SK-N-SH (cell line): ENCODE data around the gene DCLK1. TPM values are rescaled to one million over a fixed set of nuclear protein-coding genes. Genes with fewer than 3 reads are reported as not detected.

Source experiments
- CTCF ChIA-PET: fragments of 300-600, 350-600 bp; formaldehyde crosslinking; extraction: SDS; loops from one replicate; lab custom pipeline; 2021; lab: Yijun Ruan, JAX
- POLR2A ChIA-PET: fragments of 350-600 bp; sonication (Branson Sonifier 250); formaldehyde crosslinking; extraction: SDS; loops from one replicate; lab custom pipeline; 2020; ENCODE audit warnings: antibody characterized with exemption, inconsistent platforms; lab: Yijun Ruan, JAX
- DNase-seq: peaks from one replicate; pipeline ENCODE4 v3.0.0; 2012
- H2AFZ ChIP-seq: fragments of 200-600 bp; sonication (generic); 2 replicates; pipeline ENCODE4 v1.8.1; 2016; ENCODE audit warnings: antibody characterized with exemption, mild to moderate bottlenecking, low read depth
- H3F3A ChIP-seq: fragments of 200-600 bp; sonication (generic); replicated peaks from 2 replicates; pipeline ENCODE3; 2016; ENCODE audit warnings: antibody characterized with exemption, mild to moderate bottlenecking; ENCODE audit not compliant: insufficient read depth
- H3K27ac ChIP-seq, 2 experiments: fragments of 200-500 bp in 1 of 2; fragments of 200-600 bp in 1 of 2; sonication (Bioruptor generic) in 1 of 2; sonication (generic), shearing (Covaris generic) in 1 of 2; 2 replicates each; pipeline versions ENCODE4 v1.5.1 to v1.6.1; 2014 to 2016; ENCODE audit warnings: low read depth in 2 of 2, inconsistent platforms in 1 of 2, low read length in 1 of 2, mild to moderate bottlenecking in 1 of 2, mixed read lengths in 1 of 2
- H3K27me3 ChIP-seq: fragments of 200-600 bp; sonication (generic), shearing (Covaris generic); 2 replicates; pipeline ENCODE4 v1.6.1; 2016; ENCODE audit warnings: mixed run types; ENCODE audit not compliant: insufficient read depth
- H3K36me3 ChIP-seq, 2 experiments: fragments of 200-500 bp in 1 of 2; fragments of 200-600 bp in 1 of 2; sonication (Bioruptor generic) in 1 of 2; sonication (generic) in 1 of 2; replicated peaks in 1 of 2; 2 replicates each; pipeline versions ENCODE3 to v1.5.1; 2014 to 2016; ENCODE audit warnings: low read length in 1 of 2, mild to moderate bottlenecking in 1 of 2; ENCODE audit not compliant: insufficient read depth in 2 of 2, control insufficient read depth in 1 of 2
- H3K4me1 ChIP-seq, 2 experiments: fragments of 200-500 bp in 1 of 2; fragments of 200-600 bp in 1 of 2; sonication (Bioruptor generic) in 1 of 2; sonication (generic), shearing (Covaris generic) in 1 of 2; 2 replicates each; pipeline versions ENCODE4 v1.5.1 to v1.6.1; 2014 to 2016; ENCODE audit warnings: low read depth in 1 of 2, low read length in 1 of 2, mixed run types in 1 of 2; ENCODE audit not compliant: insufficient read depth in 2 of 2, control insufficient read depth in 1 of 2
- H3K4me2 ChIP-seq: fragments of 200-600 bp; sonication (generic), shearing (Covaris generic); 2 replicates; pipeline ENCODE4 v1.6.1; 2017; ENCODE audit warnings: mixed run types
- H3K4me3 ChIP-seq, 2 experiments: fragments of 200-500 bp in 1 of 2; fragments of 200-600 bp in 1 of 2; sonication (Bioruptor generic) in 1 of 2; sonication (generic), shearing (Covaris generic) in 1 of 2; 2 replicates each; pipeline versions ENCODE4 v1.5.1 to v1.8.1; 2014 to 2016; ENCODE audit warnings: low read depth in 2 of 2, inconsistent platforms in 1 of 2, low read length in 1 of 2, mild to moderate bottlenecking in 1 of 2, mixed read lengths in 1 of 2, moderate library complexity in 1 of 2
- H3K79me2 ChIP-seq: fragments of 200-600 bp; sonication (generic); 2 replicates; pipeline ENCODE4 v1.8.1; 2017; ENCODE audit warnings: mild to moderate bottlenecking; ENCODE audit not compliant: insufficient read depth
- H3K9ac ChIP-seq: fragments of 200-600 bp; sonication (generic); 2 replicates; pipeline ENCODE4 v1.6.1; 2017; ENCODE audit warnings: mixed run types
- H3K9me2 ChIP-seq: fragments of 200-600 bp; sonication (generic); 2 replicates; pipeline ENCODE4 v1.6.1; 2017; ENCODE audit warnings: mixed run types
- H3K9me3 ChIP-seq: fragments of 200-600 bp; sonication (generic); 2 replicates; pipeline ENCODE4 v1.6.1; 2017; ENCODE audit warnings: mixed run types, mild to moderate bottlenecking, moderate library complexity
- H4K20me1 ChIP-seq: fragments of 200-600 bp; sonication (generic); 2 replicates; pipeline ENCODE4 v1.6.1; 2017; ENCODE audit warnings: mild to moderate bottlenecking, mixed run types; ENCODE audit not compliant: insufficient read depth
- CHD2 ChIP-seq: fragments of 150-350 bp; IDR thresholded peaks from 2 replicates; pipeline ENCODE4 v1.6.1; 2018; ENCODE audit warnings: low read length; ENCODE audit not compliant: partially characterized antibody
- EP300 ChIP-seq, 2 experiments: IDR thresholded peaks; 2 replicates each; pipeline versions ENCODE4 v1.4.0 to v1.6.1; 2012; ENCODE audit warnings: borderline replicate concordance in 1 of 2, low read depth in 1 of 2, low read length in 1 of 2
- FOSL2 ChIP-seq: IDR thresholded peaks from 2 replicates; pipeline ENCODE4 v1.4.0; 2012; ENCODE audit warnings: low read depth, mild to moderate bottlenecking, moderate library complexity, borderline replicate concordance
- FOXJ3 ChIP-seq: sonication (generic); formaldehyde crosslinking; IDR thresholded peaks from 2 replicates; pipeline ENCODE4 v1.5.1; 2020; ENCODE audit warnings: mild to moderate bottlenecking, missing genetic modification reagents
- FOXM1 ChIP-seq: IDR thresholded peaks from 2 replicates; pipeline ENCODE4 v1.4.0; 2012; ENCODE audit warnings: low read depth, mild to moderate bottlenecking
- GABPA ChIP-seq: IDR thresholded peaks from 2 replicates; pipeline ENCODE4 v1.4.0; 2012; ENCODE audit warnings: low read depth, mild to moderate bottlenecking
- GATA2 ChIP-seq: sonication (generic); formaldehyde crosslinking; IDR thresholded peaks from 2 replicates; pipeline ENCODE4 v1.5.0; 2020; ENCODE audit warnings: mild to moderate bottlenecking, missing genetic modification reagents
- MEF2A ChIP-seq: IDR thresholded peaks from 2 replicates; pipeline ENCODE4 v1.4.0; 2012; ENCODE audit warnings: low read depth, borderline replicate concordance
- MXI1 ChIP-seq: IDR thresholded peaks from 2 replicates; pipeline ENCODE4 v1.6.1; 2012; ENCODE audit warnings: mild to moderate bottlenecking, low read depth, low read length, improper control_type of control experiment
- NFIC ChIP-seq: IDR thresholded peaks from 2 replicates; pipeline ENCODE4 v1.4.0; 2012; ENCODE audit warnings: borderline replicate concordance
- RCOR1 ChIP-seq: fragments of 150-350 bp; IDR thresholded peaks from 2 replicates; pipeline ENCODE4 v1.6.1; 2017; ENCODE audit warnings: antibody characterized with exemption, low read length
- RFX5 ChIP-seq: IDR thresholded peaks from 2 replicates; pipeline ENCODE4 v1.6.1; 2012; ENCODE audit warnings: mild to moderate bottlenecking, improper control_type of control experiment, low read length
- RXRA ChIP-seq: IDR thresholded peaks from 2 replicates; pipeline ENCODE4 v1.4.0; 2012; ENCODE audit warnings: low read depth, mild to moderate bottlenecking, borderline replicate concordance
- SMC3 ChIP-seq: IDR thresholded peaks from 2 replicates; pipeline ENCODE4 v1.6.1; 2012; ENCODE audit warnings: low read depth, low read length, improper control_type of control experiment
- TAF1 ChIP-seq: IDR thresholded peaks from 2 replicates; pipeline ENCODE4 v1.6.1; 2012; ENCODE audit warnings: low read depth, mild to moderate bottlenecking, low read length, moderate library complexity, borderline replicate concordance
- TCF12 ChIP-seq: IDR thresholded peaks from 2 replicates; pipeline ENCODE4 v1.4.0; 2012
- YY1 ChIP-seq: IDR thresholded peaks from 2 replicates; pipeline ENCODE4 v1.4.0; 2012; ENCODE audit warnings: low read depth, mild to moderate bottlenecking
- WGBS: methylation state at CpG from one replicate; pipeline ENCODE4 v1.1.6; 2017; ENCODE audit warnings: low lambda C conversion rate; 5-methylcytosine and 5-hydroxymethylcytosine counted together
- polyA plus RNA-seq, 3 experiments: library from polyadenylated mRNA; depleted of rRNA; stranded (reverse); fragments of >200 nt; gene quantifications; 2 replicates each; pipeline ENCODE4 v1.2.3, GENCODE V29; 2012
- TF ChIP-seq, protein P1 (sequence below): IDR thresholded peaks from 2 replicates; pipeline ENCODE4 v1.4.0; 2012; ENCODE audit warnings: low read depth, borderline replicate concordance
- TF ChIP-seq, protein P2 (sequence below): IDR thresholded peaks from 2 replicates; pipeline ENCODE4; 2012
- TF ChIP-seq, protein P3 (sequence below): fragments of 150-350 bp; IDR thresholded peaks from 2 replicates; pipeline ENCODE4 v1.6.1; 2016; ENCODE audit warnings: mild to moderate bottlenecking, low read depth, low read length

DCLK1 gene
- polyA plus RNA-seq, 1 of the 3 experiments (the other 2 are of a cell fraction): 1.1 TPM

DNA sequence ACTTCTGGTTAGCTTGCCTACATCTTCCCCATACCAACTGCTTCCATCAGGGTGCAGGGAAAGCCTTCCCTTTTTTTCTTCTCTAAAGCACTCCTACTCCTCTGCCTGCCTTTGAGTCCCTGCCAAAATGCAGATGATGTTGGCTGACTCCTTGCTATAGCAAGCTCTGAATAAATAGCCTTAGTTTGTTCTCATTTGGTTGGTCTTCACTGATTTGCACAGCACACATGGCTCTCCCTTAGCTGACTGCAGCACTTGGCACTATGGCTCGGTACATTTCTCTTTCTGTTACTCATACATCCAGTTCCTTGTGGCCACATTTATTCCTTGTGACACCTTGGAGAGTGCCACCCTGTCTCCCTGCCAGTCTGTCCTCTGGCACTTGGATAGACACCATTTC, 249.8 kb downstream of the DCLK1 start:
- 82% methylated on average over 1 of the region's 1 CpG for WGBS
- CTCF ChIA-PET: interaction anchor here (0.9 to 1.5 kb wide), 2 partner anchors 14 to 72 kb away, joined by 4 read pairs; no protein-coding TSS in a partner anchor
- no peak for DNase-seq

GRCh38 chr13:35879111-35879510, 252.1 kb downstream of the DCLK1 start:
- Histone ChIP-seq H3F3A (no peaks in the 10 kb centered on the region), H3K36me3 (no peaks in the 10 kb centered on the region), H4K20me1 (no peaks in the 10 kb centered on the region), H3K9ac (no peak overlapping the region), H3K79me2 (no peaks in the 10 kb centered on the region), H2AFZ (no peak overlapping the region), H3K9me3 (no peaks in the 10 kb centered on the region), H3K4me1 (peaks cover 0 to 6% of the 10 kb centered on the region in 2 experiments; a peak in 2 of 4 replicates), H3K9me2 (no peaks in the 10 kb centered on the region), H3K4me2 (no peak overlapping the region), H3K4me3 (no peak overlapping the region), H3K27ac (no peak overlapping the region), H3K27me3 (no peaks in the 10 kb centered on the region)
- POLR2A ChIA-PET: no interaction called here
- DNase-seq: no peak
- CTCF ChIA-PET: no interaction called here
- WGBS: 85% methylated on average over 4 of the region's 4 CpGs
- TF ChIP-seq TCF12 (no peak), MXI1 (no peak), GABPA (no peak), NFIC (no peak), YY1 (no peak), TAF1 (no peak), RXRA (no peak), CHD2 (no peak), FOXM1 (no peak), SMC3 (no peak)
- TF ChIP-seq, protein P1, sequence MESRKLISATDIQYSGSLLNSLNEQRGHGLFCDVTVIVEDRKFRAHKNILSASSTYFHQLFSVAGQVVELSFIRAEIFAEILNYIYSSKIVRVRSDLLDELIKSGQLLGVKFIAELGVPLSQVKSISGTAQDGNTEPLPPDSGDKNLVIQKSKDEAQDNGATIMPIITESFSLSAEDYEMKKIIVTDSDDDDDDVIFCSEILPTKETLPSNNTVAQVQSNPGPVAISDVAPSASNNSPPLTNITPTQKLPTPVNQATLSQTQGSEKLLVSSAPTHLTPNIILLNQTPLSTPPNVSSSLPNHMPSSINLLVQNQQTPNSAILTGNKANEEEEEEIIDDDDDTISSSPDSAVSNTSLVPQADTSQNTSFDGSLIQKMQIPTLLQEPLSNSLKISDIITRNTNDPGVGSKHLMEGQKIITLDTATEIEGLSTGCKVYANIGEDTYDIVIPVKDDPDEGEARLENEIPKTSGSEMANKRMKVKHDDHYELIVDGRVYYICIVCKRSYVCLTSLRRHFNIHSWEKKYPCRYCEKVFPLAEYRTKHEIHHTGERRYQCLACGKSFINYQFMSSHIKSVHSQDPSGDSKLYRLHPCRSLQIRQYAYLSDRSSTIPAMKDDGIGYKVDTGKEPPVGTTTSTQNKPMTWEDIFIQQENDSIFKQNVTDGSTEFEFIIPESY: no peak
- TF ChIP-seq, protein P2, sequence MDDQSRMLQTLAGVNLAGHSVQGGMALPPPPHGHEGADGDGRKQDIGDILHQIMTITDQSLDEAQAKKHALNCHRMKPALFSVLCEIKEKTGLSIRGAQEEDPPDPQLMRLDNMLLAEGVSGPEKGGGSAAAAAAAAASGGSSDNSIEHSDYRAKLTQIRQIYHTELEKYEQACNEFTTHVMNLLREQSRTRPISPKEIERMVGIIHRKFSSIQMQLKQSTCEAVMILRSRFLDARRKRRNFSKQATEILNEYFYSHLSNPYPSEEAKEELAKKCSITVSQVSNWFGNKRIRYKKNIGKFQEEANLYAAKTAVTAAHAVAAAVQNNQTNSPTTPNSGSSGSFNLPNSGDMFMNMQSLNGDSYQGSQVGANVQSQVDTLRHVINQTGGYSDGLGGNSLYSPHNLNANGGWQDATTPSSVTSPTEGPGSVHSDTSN: no peak

More for the DNA sequence above, 249.8 kb downstream of the DCLK1 start:
- H3K27me3 ChIP-seq: no peaks in the 10 kb centered on the region
- H3K4me3 ChIP-seq: no peak overlapping the region
- H3K79me2 ChIP-seq: no peaks in the 10 kb centered on the region
- no peak overlapping the region for H3K27ac ChIP-seq
- no peak overlapping the region for H2AFZ ChIP-seq
- no peaks in the 10 kb centered on the region for H3K9me3 ChIP-seq
- POLR2A ChIA-PET: no interaction called here
- no peaks in the 10 kb centered on the region for H3K36me3 ChIP-seq
- no peaks in the 10 kb centered on the region for H3F3A ChIP-seq
- H4K20me1 ChIP-seq: no peaks in the 10 kb centered on the region
- no peak overlapping the region for H3K4me2 ChIP-seq
- TF ChIP-seq, protein P1: no peak
- TF ChIP-seq RXRA (no peak), RFX5 (no peak), YY1 (no peak), GABPA (no peak), EP300 (IDR thresholded peaks at IDR 0.05; ENCODE audit: borderline replicate concordance in 1 of 2, low read depth in 1 of 2, low read length in 1 of 2) (no peak), RCOR1 (no peak), FOXJ3 (no peak), SMC3 (no peak), GATA2 (CRISPR knock-in tag) (no peak), FOSL2 (no peak), MEF2A (no peak), CHD2 (no peak)
- TF ChIP-seq, protein P3, sequence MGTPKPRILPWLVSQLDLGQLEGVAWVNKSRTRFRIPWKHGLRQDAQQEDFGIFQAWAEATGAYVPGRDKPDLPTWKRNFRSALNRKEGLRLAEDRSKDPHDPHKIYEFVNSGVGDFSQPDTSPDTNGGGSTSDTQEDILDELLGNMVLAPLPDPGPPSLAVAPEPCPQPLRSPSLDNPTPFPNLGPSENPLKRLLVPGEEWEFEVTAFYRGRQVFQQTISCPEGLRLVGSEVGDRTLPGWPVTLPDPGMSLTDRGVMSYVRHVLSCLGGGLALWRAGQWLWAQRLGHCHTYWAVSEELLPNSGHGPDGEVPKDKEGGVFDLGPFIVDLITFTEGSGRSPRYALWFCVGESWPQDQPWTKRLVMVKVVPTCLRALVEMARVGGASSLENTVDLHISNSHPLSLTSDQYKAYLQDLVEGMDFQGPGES: no peak
- H3K9me2 ChIP-seq: no peaks in the 10 kb centered on the region
- H3K9ac ChIP-seq: no peak overlapping the region
- peaks cover 0 to 12% of the 10 kb centered on the region in 2 experiments; a peak in 2 of 4 replicates for H3K4me1 ChIP-seq
